NCI-H1436 treated with DMSO at 0.1 percent for 48 hours (cell line): ENCODE measurements around the gene ZNRF3.
A peak's percentile ranks its signal among the peaks of the same experiment; 100 is the strongest.
"Not testable (repeated sequence)": the region's sequence is repeated elsewhere in the genome, so short reads cannot be mapped to it uniquely, and the experiment has no call there.

Source experiments
- DNase-seq: peaks from one replicate; lab custom pipeline; 2025; lab: John Stamatoyannopoulos, UW

Gene ZNRF3

GRCh38 chr22:29069463-29069862, 186.1 kb downstream of the ZNRF3 start:
- DNase-seq: no peak

GRCh38 chr22:29070490-29070889, 187.1 kb downstream of the ZNRF3 start:
- DNase-seq: no peak

- peak; percentile 15 for DNase-seq
Observed at GRCh38 chr22:29071261-29072045, 188.1 kb downstream of the ZNRF3 start.

- peak; percentile 69 for DNase-seq
Observed at GRCh38 chr22:29072193-29072978, 189.0 kb downstream of the ZNRF3 start.

- DNase-seq: no peak
Observed at GRCh38 chr22:29072979-29073617, 189.7 kb downstream of the ZNRF3 start, which contains the start of gene KREMEN1. KREMEN1 (plus strand) TSS chr22:29073035; CDS start chr22:29073131, 96 bp downstream.

- DNase-seq: no peak
Observed at GRCh38 chr22:29073618-29074275, 190.4 kb downstream of the ZNRF3 start.

GRCh38 chr22:29074276-29074772, 191.0 kb downstream of the ZNRF3 start:
- no peak for DNase-seq

- no peak for DNase-seq
Observed at GRCh38 chr22:29078036-29078868, 194.9 kb downstream of the ZNRF3 start.

DNA sequence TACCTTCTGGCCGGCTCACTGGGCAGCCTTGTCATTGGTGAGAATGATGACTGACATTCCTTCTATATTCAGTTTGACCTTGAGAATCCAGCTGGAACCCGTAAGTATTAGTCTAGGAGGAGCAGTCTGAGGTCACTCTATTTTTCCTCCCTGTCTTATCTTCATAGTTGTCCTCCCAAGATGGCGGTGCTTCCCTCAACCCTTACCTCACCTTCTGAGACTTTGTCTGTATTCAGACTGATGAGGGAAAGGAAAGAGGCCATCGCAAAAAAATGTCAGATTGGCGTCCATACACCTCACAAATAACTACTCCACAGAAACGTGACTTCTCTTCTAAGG, 195.5 kb downstream of the ZNRF3 start:
- DNase-seq: no peak

GRCh38 chr22:29079218-29079901, 196.0 kb downstream of the ZNRF3 start:
- peak; percentile 62 for DNase-seq

DNA sequence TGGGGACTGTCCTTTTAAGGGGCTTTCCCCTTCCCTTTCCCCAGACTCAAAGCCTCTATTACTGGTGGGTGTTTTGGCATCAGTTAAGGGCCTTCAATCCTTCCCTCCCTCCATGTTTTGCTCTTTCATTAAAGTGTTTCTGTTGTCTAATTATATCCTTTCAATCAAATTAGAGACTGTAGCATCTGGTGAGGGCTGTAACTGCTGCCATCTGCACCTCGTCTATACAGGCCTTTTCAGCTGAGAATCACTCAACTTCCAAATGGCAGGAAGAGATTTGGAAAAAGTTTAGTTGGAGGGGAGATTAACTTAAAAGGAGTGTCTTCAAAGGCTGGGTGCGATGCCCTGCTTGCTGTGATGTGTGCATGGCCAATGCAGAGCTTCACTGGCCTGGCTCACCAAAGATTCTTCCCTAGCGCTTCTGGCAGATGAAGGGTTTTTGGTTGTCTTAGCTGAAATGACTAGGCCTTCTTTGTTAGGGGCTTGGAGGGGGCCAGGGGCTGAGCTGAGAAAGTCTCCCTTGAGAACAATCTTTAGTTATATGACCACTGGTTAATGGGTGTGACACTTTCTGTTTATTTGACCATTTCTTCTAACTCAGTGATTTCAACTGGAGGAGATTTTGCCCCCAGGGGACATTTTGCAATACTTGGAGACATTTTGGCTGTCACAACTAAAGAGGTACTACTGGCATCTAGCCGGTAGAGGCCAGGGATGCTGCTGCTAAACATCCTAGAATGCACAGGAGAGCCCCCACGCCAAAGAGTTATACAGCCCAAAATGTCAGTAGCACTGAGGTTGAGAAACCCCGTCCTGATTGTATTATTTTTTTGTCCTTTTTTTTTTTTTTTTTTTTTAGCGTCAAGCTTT, 197.0 kb downstream of the ZNRF3 start:
- peak; percentile 53 for DNase-seq

GRCh38 chr22:29081517-29082236, 198.3 kb downstream of the ZNRF3 start:
- no peak for DNase-seq

GRCh38 chr22:29082826-29083545, 199.6 kb downstream of the ZNRF3 start:
- no peak for DNase-seq

DNA sequence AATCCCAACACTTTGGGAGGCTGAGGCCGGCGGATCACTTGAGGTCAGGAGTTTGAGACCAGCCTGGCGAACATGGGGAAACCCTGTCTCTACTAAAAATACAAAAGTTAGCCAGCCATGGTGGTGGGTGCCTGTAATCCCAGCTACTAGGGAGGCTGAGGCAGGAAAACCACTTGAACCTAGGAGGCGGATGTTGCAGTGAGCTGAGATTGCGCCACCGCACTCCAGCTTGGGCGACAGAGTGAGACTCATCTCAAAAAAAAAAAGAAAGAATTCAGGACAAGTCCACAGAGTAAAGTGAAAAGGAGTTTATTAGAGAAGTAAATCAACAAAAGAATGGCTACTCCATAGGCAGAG, 200.2 kb downstream of the ZNRF3 start:
- not testable (repeated sequence) for DNase-seq

DNA sequence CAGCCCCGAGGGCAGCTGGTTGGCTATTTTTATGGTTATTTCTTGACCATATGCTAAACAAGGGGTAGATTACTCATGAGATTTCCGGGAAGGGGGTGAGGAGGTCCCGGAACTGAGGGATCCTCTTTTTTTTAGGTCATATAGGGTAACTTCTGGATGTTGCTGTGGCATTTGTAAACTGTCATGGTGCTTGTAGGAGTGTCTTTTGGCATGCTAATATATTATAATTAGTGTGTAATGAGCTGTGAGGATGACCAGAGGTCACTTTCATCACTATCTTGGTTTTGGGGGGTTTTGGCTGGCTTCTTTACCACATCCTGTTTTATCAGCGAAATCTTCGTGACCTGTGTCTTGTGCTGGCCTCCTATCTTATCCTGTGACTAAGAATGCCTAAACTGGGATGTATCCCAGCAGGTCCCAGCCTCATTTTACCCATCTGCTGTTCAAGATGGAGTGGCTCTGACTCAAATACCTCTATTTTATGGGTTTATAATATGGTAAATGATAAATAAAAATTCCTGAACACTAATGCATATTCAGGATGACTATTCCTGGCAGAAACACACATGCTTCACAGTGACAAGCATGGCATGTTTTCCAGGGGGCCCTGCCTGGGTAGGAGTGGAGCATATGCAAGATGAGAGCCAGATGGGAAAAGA, 200.7 kb downstream of the ZNRF3 start:
- DNase-seq: no peak

DNA sequence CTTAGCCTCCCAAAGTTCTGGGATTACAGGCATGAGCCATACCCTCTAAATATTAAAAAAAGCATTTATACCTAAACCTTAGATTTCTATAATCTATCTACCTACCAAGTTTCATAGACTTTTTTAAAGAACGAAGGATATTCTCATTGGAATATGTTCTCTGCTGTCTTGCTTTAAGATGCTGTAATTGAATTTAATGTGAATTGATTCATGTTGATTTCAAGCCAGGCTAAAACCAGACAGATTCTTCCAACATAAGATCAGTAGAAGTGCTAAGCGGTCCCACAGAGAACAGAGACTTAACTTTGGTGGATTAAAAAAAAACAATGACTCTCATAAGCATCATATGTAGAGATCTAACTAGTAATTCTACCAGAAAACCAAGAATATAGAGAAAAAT, 203.6 kb downstream of the ZNRF3 start:
- DNase-seq: no peak

- no peak for DNase-seq
Observed at GRCh38 chr22:29088809-29089208, 205.4 kb downstream of the ZNRF3 start.

DNA sequence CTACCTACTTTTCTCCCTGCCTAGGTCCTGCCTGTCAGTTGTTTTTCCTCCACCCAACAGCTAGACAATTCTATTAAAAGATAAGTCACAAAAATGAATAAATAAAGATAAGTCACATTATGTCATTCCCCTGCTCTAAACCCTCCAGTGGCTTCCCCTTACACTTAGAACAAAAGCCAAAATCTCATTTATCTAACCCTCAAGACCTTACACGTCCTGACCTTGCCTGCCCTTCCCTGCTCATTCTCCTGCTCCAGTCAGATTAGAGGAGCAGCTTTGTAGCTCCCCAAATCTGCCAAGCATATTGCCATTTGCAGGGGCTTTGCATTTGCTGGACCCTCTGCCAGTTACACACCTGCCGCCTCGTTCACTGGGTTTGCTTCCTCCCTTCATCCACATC, 206.1 kb downstream of the ZNRF3 start:
- no peak for DNase-seq
